ENCODE measurements around the gene C2CD4B.

The C2CD4B gene, protein sequence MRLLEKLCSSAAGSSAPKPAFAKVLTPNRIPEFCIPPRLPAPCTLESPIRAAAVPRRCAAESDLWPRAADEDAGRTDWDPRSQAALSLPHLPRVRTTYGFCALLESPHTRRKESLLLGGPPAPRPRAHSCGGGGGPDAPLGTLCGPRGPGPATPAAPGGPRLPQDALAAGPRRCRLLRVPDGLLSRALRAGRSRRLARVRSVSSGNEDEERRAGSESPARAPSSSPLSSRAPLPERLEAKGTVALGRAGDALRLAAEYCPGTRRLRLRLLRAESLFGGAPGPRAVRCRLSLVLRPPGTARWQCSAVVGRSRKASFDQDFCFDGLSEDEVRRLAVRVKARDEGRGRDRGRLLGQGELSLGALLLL

DNA sequence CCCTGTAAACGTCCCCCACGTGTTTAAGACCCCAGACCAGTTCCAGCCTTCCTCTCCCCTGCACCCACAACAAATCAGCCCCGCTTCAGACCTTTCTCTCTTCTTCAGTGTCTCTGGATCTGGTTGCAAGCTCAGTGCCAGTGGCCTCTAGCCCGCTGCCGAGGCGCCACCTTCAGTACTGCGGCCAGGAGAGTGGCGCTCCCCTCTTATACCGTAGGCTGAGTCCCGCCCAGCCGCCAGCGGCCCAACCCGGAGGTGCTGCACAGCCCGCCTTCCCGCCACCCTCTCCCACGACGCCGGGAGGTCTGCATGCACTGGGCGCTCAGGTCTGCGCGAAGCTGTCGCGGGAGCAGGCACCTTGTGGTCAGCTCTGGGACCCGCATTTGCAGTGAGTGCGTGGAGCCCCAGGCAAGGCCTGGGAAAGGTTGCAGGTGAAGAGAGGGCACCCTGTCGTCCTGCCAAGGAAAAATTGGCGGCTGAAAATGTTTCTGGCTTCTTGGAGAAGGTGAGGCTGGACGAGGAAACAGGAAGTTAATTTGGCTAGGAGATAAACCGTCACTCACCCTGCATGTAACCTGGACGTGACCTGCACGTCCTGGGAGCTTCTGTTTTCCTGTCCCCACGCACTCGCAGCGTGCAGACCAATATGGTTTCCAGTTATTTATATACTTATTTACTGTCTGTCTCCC is at the start of gene C2CD4B:
TSS of gene C2CD4B (minus strand) at position 182 of the 689 bp plus-strand sequence. CDS start 301 bp downstream, outside the sequence.
- peak; percentile 26 for DNase-seq

DNA sequence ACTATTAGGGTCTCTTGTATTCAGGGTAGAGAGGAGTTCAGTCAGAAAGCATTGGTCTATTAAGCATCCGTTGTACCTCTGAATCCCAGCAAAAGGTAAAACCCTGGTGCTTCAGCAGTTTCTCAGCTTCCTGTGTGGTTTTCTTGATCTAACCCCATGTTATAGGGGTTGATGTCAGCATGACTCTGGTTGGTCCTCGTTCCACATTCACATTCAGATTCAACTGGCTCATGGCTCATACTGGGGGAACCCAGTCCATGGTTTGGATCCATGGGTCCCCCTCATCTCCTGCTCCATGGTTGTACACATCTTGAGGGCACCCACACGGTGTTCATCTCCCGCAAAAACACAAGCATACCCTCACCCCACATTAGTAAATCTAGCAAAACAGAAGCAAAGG is 47.7 kb upstream of the C2CD4B start:
- DNase-seq: no peak

DNA sequence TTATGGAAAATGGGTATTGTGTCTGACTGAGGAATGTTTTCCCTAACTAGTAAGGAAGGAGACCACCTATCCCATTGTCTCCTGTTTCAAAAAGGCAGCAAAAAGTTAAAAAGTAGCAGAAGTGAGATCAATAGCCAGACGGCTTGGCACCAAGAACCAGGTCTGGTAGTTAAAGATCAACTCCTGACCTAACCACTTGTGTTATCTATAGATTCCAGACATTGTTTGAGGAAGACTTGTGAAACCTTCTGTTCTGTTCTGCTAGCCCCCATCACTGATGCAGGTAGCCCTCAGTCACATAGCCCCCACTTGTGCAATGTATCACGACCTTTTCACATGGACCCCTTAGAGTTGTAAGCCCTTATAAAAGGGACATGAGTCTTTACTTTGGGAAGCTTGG is 46.3 kb upstream of the C2CD4B start:
- DNase-seq: no peak

DNA sequence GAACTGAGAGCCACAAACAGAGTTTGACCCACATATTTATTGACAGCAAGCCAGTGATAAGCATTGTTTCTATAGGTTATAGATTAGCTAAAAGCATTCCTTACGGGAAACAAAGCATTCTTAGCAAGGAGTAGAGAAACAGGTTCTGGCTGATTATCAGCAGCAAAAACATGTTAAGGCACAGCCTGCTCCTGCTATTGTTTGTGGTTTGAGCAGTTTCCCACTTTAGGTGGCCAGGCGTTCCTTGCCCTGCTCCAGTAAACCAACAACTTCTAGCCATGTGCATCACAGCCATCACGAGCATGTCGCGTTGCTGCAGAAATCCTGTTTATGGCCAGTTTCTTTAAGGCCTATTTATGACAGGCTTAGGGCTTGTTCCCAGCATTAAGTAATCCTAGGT is 44.7 kb upstream of the C2CD4B start:
- DNase-seq: no peak

DNA sequence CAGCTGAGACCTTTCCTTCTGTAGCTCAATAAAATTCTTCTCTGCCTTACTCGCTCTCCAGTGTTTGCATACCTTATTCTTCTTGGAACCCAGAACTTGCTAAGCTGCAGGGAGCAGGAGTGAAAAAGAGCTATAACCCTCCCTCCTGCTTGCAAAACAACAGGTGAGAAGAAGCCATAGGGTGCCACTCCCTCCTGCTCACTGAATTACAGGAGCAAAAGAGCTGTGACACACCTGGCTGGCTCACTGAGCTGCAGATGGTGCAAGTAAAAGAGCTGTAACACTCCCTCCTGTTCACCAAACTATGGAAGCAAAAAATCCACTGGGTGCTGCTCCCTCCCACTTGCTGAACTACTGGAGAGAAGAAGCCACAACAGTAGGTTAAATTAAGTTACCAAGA is 44.2 kb upstream of the C2CD4B start:
- no peak for DNase-seq

DNA sequence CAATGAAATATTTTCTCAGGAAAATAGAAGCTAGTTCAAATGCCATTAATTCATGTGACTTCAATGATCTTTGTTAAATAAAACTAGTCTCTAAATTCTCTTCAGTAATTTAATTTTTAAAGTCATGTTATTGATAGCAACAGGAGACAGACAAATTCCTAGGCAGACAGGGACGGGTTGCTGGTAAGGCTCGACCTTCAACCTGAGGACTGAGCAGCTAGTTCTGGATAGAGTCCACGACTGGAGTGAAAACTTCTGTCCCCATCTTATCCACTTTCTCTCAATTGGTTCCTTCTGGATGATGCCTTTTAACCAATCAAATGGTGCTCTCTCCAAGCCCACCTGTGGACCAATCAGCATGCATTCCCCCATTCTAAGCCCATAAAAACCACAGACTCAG is 43.8 kb upstream of the C2CD4B start:
- DNase-seq: no peak

DNA sequence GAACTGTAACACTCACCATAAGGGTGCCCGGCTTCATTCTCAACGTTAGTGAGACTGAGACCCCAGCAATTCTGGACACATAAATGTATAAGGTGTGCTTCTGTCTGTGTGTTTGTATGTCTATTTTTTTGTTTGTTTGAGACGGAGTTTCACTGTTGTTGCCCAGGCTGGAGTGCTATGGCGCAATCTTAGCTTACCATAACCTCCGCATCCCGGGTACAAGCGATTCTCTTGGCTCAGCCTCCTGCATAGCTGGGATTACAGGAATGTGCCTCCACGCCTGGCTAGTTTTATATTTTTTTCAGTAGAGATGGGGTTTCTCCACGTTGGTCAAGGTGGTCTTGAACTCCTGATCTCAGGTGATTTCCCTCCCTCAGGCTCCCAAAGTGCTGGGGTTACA is 43.3 kb upstream of the C2CD4B start:
- DNase-seq: no peak

DNA sequence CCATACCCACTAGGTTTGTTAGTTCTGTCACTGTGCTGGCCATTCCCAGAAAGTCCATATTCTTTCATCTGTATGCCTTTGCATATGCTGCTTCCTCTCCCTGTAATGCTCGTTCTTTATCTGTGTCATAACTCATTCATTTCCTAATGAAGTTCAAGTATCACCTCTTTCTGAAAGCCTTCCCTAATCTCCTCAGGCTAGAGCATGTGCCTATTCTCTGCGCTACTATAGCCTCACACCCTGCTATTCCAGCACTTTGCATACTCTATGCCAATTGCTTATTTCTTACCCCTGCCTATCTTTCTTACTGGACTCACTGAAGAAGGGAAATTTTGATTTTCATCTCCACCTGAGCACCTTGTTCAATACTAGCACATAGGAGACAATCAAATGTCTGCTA is 25.6 kb upstream of the C2CD4B start:
- DNase-seq: no peak

DNA sequence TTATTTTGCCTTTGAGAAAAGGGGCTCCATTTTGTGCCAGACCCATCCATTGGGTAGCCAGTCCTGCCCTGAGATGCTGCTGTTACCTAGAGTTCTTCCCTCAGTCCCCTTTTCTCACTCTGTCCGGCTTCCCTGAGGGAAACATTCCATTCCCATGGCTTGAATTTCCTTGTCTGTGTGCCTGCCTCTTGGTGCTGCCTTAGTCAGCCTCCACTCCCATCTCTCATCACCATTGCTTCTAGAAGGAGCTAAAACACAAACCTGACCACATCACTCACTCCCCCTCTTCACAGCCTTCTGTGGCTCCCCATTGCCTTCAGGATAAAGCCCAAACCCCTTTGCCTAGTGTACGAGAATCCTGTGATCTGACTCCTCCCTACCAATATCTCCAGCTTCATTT is 25.2 kb upstream of the C2CD4B start:
- no peak for DNase-seq

DNA sequence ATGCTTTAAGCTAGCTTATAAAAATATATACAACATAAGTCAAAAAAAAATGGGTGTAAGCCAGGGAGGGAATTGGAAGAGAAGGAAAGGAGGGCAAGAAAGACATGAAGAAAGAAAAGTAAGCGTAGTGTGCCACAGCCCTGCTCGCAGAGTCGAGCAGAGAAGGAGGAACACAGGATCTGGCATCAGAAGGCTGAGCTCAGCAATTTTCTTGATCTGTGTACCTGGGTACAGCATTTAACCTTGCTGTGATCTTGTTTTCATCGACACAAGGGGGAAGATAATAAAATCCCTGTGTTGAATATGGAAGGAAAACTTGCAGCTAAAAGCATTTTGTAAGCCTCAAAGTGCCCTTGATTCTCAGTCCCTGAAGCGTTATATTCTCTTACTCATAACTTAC is 23.7 kb upstream of the C2CD4B start:
- no peak for DNase-seq

DNA sequence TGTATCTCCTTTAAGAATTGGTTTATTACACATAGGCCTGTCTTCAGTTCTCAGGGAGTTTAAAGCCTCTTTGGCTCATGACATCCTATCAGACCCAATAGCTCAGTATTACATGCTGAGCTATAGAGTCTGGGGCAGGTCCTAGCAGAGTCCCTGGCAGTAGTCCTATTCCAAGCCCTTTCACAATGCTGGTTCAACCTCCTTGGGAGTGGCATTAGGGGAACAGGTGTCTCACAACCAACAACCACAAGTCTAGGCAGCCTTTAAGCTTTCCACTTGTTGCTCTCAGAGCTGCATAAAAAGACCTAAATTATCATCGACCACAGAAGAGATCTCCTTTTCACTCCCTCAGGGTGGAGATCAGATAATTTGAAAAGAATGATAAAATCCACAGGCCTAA is 22.8 kb upstream of the C2CD4B start:
- DNase-seq: no peak

DNA sequence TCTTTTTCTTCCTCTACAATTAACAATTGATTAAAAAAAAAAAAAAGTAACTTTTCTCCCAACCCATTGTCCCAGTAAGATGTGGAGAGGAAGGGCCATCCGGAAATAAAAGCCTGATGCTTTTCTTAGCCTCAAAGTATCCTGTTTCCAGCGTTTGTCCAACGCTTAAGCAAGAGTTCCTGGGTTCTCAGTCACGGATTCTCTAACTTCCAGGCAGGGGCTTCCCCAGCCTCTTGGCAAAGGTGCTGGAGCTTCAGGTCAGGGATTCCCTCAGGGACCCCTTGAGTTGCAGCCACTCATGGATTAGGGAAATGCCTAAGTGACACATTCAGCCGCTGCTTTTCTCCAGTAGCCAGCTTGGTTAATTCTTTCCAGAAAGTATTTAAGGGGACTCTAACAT is 22.3 kb upstream of the C2CD4B start:
- no peak for DNase-seq

DNA sequence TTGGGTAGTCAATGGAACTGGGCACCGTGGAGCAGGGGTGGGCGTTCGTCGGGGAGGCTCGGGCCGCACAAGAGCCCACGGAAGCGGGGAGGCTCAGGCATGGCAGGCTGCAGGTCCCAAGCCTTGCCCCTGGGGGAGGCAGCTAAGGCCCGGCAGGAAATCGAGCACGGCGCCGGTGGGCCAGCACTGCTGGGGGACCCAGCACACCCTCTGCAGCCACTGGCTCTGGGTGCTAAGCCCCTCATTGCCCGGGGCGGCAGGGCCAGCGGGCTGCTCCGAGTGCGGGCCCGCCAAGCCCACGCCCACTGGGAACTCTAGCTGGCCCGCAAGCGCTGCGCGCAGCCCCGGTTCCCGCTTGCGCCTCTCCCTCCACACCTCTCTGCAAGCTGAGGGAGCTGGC is 21.5 kb upstream of the C2CD4B start:
- no peak for DNase-seq

DNA sequence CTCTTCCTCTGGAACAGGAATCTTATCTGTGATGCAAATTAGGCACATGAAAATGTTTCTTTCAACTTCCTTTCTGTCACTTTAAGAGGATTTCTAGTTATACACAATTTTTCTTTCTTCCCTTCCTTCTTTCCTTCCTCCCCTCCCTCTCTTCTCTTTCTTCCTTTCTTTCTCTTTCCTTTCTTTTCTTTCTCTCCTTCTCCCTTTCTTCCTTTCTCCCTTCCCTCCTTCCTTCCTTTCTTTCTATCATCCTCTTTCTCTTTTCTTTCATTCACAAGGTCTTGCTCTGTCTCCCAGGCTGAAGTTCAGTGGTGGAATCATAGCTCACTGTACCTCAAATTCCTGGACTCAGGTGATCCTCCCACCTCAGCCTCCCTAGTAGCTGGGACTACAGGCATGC is 18.0 kb upstream of the C2CD4B start:
- DNase-seq: no peak

DNA sequence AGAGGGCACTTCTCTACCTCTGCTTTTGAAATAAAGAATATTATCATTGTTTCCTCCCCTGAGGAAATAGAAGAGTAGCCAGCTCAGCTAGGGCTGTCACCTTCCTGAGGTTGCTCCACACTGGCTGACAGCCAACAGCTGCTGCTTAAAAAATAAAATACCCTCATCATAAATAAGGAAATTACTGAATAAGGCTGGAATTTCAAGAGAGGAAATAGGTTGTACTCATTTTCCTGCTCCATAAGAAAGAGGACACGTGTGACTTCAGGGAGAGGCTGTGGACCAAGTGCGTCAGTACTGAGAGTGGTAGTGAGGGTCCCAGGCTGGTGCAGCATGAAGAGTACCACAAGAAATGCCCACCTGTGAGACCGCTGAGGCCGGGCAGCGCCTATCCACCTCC is 8.1 kb upstream of the C2CD4B start:
- no peak for DNase-seq

DNA sequence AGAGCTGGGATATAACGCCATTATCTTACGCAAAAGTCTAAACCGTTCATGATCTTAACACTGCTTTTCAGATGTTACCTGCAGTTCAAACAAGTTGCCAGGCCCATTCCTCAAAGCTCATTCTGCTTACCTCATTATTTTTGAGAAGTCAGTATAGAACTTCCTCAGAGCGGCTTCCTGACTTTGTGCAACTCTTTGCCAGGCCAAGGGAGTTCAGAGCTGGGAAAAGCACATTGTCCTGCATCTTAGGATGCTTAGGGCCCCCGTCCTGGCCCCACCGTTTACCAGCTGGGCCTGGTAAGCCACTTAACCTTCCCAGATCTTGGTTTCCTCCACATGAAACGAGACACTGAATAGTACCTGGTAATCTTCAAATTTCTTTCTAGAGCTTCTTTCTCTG is 6.8 kb upstream of the C2CD4B start:
- no peak for DNase-seq

DNA sequence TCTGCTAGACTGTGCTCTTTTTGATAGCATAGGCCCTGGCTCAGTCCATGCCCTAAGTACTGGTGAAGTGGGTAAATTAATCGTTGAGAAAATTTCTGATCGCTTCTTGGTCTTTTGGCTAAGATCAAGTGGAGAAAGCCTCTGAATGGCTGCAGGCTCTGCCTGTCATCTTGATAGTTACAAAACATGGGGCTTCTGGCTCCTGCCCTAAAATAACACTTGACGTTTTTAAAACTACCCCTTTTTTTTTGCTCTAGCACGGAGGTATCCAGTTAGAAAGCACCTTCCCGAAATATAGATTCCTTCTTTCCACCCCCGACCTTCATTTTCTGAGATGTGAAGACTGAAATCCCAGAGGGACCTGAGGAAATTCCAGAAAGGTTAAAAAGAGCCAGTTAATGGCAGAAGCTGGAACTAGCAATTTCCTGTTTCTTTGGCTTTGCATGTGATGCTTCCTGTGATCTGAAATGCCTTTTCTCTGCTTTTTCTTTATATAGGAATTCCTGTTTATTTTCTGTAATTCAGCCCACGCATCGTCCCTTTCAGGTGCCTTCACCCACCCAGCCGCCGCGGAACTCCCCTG is 799 bp upstream of the C2CD4B start:
- DNase-seq: no peak

DNA sequence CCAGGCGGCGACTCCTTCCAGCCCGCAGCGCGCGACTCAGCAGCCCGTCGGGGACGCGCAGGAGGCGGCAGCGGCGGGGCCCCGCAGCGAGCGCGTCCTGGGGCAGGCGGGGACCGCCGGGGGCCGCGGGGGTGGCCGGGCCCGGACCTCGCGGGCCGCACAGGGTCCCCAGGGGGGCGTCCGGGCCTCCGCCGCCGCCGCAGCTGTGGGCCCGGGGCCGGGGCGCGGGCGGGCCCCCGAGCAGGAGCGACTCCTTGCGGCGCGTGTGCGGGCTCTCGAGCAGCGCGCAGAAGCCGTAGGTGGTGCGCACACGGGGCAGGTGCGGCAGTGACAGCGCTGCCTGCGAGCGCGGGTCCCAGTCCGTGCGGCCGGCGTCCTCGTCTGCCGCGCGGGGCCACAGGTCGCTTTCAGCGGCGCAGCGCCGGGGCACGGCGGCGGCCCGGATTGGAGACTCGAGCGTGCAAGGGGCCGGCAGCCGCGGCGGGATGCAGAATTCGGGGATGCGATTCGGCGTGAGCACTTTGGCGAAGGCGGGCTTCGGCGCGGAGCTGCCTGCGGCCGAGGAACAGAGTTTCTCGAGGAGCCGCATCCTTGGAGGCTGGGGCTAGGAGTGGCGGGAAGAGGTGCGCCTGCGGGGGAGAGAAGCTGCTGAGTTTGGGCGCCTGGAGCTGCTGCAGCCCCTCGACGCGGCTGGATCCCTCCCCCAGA is 535 bp downstream of the C2CD4B start:
- DNase-seq: no peak

DNA sequence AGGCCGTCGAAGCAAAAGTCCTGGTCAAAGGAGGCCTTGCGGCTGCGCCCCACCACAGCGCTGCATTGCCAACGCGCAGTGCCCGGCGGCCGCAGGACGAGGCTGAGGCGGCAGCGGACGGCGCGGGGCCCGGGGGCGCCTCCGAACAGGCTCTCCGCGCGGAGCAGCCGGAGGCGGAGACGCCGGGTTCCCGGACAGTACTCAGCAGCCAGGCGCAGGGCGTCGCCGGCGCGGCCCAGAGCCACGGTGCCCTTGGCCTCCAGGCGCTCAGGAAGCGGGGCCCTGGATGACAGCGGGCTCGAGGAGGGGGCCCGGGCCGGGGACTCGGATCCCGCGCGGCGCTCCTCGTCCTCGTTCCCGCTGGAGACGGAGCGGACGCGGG is 1.1 kb downstream of the C2CD4B start:
- no peak for DNase-seq

DNA sequence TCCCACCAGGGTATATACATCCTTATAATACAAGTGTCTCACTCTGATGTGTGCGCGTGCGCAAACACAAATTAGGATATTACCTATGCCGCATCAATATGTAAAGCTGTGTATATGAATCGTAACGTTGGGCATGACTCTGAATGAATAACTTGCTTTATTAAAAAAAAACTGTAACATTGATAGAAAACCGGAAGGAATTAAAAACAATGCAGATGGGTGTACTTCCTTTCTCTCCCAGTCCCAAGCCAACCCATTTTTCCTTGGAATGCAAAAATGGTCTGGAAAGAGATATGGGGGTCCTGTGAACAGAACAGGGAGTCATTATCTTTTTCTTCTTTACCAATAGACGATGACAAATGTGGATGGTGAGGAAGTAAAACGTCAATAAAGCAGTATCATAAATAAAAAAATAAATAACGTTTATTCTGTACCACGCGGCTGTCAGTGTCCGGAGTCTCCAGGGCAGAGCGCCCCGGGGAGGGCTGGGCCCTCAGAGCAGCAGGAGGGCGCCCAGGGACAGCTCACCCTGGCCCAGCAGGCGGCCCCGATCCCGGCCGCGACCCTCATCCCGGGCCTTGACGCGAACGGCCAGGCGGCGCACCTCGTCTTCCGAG is 1.6 kb downstream of the C2CD4B start:
- no peak for DNase-seq

DNA sequence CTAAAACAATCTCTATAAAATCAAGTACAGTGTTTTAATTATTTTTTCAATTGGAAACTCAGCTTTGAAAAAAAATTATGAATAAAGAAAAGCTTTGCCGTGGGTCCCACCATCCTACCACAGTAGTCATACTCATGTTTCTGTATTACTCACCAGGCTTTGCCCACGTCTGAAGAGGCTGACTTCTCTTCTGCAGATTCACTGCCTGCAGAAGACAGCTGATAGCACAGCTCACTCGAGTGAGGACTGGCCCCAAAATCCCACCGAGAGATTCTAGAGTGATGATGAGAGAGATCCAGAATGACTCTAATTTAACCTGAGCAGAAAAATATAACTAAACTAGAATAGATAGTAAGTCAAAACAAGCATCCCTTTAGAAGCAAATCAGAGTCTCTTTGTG is 11.9 kb downstream of the C2CD4B start:
- DNase-seq: no peak

DNA sequence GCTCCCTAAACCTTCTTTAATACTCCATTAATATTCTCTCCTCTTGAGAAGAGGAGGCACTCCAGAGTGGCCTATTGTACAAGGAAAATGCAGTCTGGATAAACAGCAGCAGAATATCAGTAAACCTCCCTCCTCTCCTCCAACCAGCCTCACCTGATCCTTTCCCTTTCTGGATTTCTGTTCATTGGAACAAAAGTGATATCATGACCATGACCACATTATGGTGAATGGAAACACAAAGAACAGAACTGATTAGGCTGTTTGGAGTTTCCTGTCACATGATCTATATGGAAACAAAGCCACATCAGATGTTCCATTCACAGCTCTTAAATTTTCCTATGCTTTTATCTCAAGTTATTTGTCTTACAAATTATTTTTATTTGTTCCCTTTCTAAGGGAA is 14.6 kb downstream of the C2CD4B start:
- no peak for DNase-seq

DNA sequence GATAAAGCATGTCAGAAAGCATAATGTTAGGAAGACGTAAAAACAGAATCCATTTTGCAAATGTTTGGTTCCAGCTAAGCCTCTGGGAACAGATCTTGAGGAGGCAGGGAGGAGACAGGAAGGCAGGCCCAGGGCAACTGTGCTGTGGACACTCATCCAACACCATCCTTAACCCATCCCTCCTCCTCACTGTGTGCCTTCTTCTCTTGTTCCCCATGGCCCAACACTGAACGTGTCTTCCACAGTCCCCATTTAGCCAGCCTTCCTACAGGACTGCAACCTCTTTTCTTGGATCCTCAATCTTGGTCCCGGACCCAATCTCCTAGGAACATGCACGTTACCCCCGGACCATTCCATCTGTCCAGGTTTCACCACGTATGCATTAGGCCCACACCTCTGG is 15.4 kb downstream of the C2CD4B start:
- DNase-seq: no peak
